SK-N-MC (cell line): ENCODE data around the gene SPATS2L.

Source experiments
- DNase-seq: peaks from one replicate; pipeline ENCODE4 v3.0.0-alpha.2; 2011; ENCODE audit warnings: low read depth, low spot score
- H3K27ac ChIP-seq: fragments of 200-600 bp; sonication (generic); 2 replicates; pipeline ENCODE4 v1.5.1; 2016; ENCODE audit warnings: mixed run types
- H3K36me3 ChIP-seq: fragments of 200-600 bp; sonication (generic); 2 replicates; pipeline ENCODE4 v1.6.1; 2017; ENCODE audit warnings: antibody characterized with exemption, low read length, mixed read lengths; ENCODE audit not compliant: insufficient read depth
- H3K4me3 ChIP-seq: fragments of 200-600 bp; sonication (generic); 2 replicates; pipeline ENCODE4 v1.5.1; 2016
- H3K9ac ChIP-seq: fragments of 200-600 bp; sonication (generic); 2 replicates; pipeline ENCODE4 v1.8.0; 2017; ENCODE audit warnings: mixed run types, mixed read lengths; ENCODE audit not compliant: insufficient read length
- H3K9me3 ChIP-seq: fragments of 200-600 bp; sonication (generic); 2 replicates; pipeline ENCODE4 v1.6.1; 2017; ENCODE audit warnings: low read depth, mild to moderate bottlenecking, antibody characterized with exemption, low read length, moderate library complexity, mixed read lengths
- EZH2 ChIP-seq: fragments of 200-600 bp; sonication (generic); IDR thresholded peaks from one replicate; pipeline ENCODE4 v1.6.1; 2017; ENCODE audit warnings: antibody characterized with exemption
- FOXP2 ChIP-seq: optimal IDR thresholded peaks from 2 replicates; pipeline ENCODE3; 2011; ENCODE audit warnings: mild to moderate bottlenecking, moderate library complexity; ENCODE audit not compliant: insufficient read depth; ENCODE audit errors: extremely low read length, control extremely low read depth
- POLR2AphosphoS5 ChIP-seq: IDR thresholded peaks from 2 replicates; pipeline ENCODE4 v1.6.1; 2012; ENCODE audit warnings: mild to moderate bottlenecking, low read depth, low read length, borderline replicate concordance

Gene SPATS2L

GRCh38 chr2:200422532-200423261, 116.2 kb downstream of the SPATS2L start:
- H3K27ac ChIP-seq: no peak overlapping the region
- peaks cover 4% of the 10 kb centered on the region; the same call in 1 of the 2 replicates for H3K36me3 ChIP-seq

GRCh38 chr2:200423541-200423940, 117.0 kb downstream of the SPATS2L start:
- no peak for DNase-seq
- no peak overlapping the region for H3K9ac ChIP-seq
- no peaks in the 10 kb centered on the region for H3K9me3 ChIP-seq
- H3K27ac ChIP-seq: no peak overlapping the region
- TF ChIP-seq POLR2AphosphoS5: no peak
- no peak for TF ChIP-seq FOXP2
- TF ChIP-seq EZH2: no peak
- peaks cover 4% of the 10 kb centered on the region; the same call in 1 of the 2 replicates for H3K36me3 ChIP-seq
- H3K4me3 ChIP-seq: no peak overlapping the region

More at GRCh38 chr2:200422532-200423261, 116.2 kb downstream of the SPATS2L start:
- no peak for DNase-seq
- Histone ChIP-seq H3K9me3 (no peaks in the 10 kb centered on the region), H3K4me3 (no peak overlapping the region), H3K9ac (no peak overlapping the region)
- TF ChIP-seq POLR2AphosphoS5: no peak
- TF ChIP-seq EZH2: no peak
- no peak for TF ChIP-seq FOXP2

GRCh38 chr2:200425026-200425821, 118.7 kb downstream of the SPATS2L start:
- no peak for DNase-seq
- Histone ChIP-seq H3K4me3 (no peak overlapping the region), H3K27ac (no peak overlapping the region), H3K36me3 (peaks cover 4% of the 10 kb centered on the region; the same call in 1 of the 2 replicates), H3K9me3 (no peaks in the 10 kb centered on the region), H3K9ac (no peak overlapping the region)
- TF ChIP-seq FOXP2: no peak
- TF ChIP-seq EZH2: no peak
- TF ChIP-seq POLR2AphosphoS5: no peak

GRCh38 chr2:200426754-200427153, 120.3 kb downstream of the SPATS2L start:
- TF ChIP-seq POLR2AphosphoS5: no peak
- TF ChIP-seq EZH2: no peak
- no peak for TF ChIP-seq FOXP2
- DNase-seq: no peak
- Histone ChIP-seq H3K4me3 (no peak overlapping the region), H3K27ac (no peak overlapping the region), H3K36me3 (no peaks in the 10 kb centered on the region), H3K9ac (no peak overlapping the region), H3K9me3 (no peaks in the 10 kb centered on the region)

- no peak overlapping the region for H3K4me3 ChIP-seq
- H3K9ac ChIP-seq: no peak overlapping the region
- H3K27ac ChIP-seq: no peak overlapping the region
- DNase-seq: no peak
- no peak for TF ChIP-seq FOXP2
- no peak for TF ChIP-seq EZH2
- TF ChIP-seq POLR2AphosphoS5: no peak
- H3K36me3 ChIP-seq: no peaks in the 10 kb centered on the region
- H3K9me3 ChIP-seq: no peaks in the 10 kb centered on the region
Observed at GRCh38 chr2:200428961-200429665, 122.6 kb downstream of the SPATS2L start.

GRCh38 chr2:200430017-200430416, 123.5 kb downstream of the SPATS2L start:
- DNase-seq: no peak
- H3K4me3 ChIP-seq: no peak overlapping the region
- no peak for TF ChIP-seq EZH2
- no peak for TF ChIP-seq FOXP2
- no peak for TF ChIP-seq POLR2AphosphoS5
- H3K36me3 ChIP-seq: no peaks in the 10 kb centered on the region
- no peak overlapping the region for H3K9ac ChIP-seq
- H3K9me3 ChIP-seq: no peaks in the 10 kb centered on the region
- no peak overlapping the region for H3K27ac ChIP-seq

GRCh38 chr2:200431996-200432705, 125.7 kb downstream of the SPATS2L start:
- no peak overlapping the region for H3K9ac ChIP-seq
- no peaks in the 10 kb centered on the region for H3K9me3 ChIP-seq
- TF ChIP-seq EZH2 (no peak), POLR2AphosphoS5 (no peak), FOXP2 (no peak)
- no peak overlapping the region for H3K27ac ChIP-seq
- no peak for DNase-seq
- 0 out of 2 replicates have a peak, but pooled peaks cover 6% of the 10 kb centered on the region for H3K36me3 ChIP-seq
- H3K4me3 ChIP-seq: no peak overlapping the region
